Measurements from ENCODE around the gene DOCK4. TPM values are rescaled to one million over a fixed set of nuclear protein-coding genes. Genes with fewer than 3 reads are reported as not detected.

DOCK4 gene
- total RNA-seq, 1 donor from 2014 or later: 0.73 TPM

DNA sequence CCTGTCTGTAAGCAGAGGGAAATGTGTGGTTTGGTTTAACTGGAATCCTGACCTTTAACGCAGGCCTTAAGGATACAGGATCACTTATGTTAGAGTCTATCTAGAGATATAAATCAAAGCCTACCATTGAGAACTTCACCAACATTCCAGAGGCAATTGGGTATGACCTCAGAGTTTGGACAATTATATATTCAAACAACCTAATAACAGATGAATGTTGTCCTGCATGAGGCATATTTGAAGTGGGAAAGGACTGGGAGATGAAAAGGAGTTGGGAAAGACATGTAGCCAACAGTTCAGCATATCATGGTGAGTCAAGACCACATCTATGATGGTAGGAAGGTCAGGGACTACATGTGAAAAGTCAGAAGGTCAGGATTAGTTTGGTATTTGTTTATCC is 274.2 kb downstream of the DOCK4 start:
- Mint-ChIP-seq H3K4me3 (no peak overlapping the region), H3K9me3 (no peaks in the 10 kb centered on the region), H3K27me3 (no peaks in the 10 kb centered on the region), H3K27ac (no peak overlapping the region), H3K4me1 (no peaks in the 10 kb centered on the region), H3K36me3 (ENCODE audit: low read depth) (no peaks in the 10 kb centered on the region)
- no peak for DNase-seq
- POLR2A ChIA-PET: no interaction called here
- TF ChIP-seq, protein P1, sequence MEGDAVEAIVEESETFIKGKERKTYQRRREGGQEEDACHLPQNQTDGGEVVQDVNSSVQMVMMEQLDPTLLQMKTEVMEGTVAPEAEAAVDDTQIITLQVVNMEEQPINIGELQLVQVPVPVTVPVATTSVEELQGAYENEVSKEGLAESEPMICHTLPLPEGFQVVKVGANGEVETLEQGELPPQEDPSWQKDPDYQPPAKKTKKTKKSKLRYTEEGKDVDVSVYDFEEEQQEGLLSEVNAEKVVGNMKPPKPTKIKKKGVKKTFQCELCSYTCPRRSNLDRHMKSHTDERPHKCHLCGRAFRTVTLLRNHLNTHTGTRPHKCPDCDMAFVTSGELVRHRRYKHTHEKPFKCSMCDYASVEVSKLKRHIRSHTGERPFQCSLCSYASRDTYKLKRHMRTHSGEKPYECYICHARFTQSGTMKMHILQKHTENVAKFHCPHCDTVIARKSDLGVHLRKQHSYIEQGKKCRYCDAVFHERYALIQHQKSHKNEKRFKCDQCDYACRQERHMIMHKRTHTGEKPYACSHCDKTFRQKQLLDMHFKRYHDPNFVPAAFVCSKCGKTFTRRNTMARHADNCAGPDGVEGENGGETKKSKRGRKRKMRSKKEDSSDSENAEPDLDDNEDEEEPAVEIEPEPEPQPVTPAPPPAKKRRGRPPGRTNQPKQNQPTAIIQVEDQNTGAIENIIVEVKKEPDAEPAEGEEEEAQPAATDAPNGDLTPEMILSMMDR (IDR thresholded peaks at IDR 0.05): no peak
- ATAC-seq (ENCODE audit: low read depth): no peak
- CTCF ChIA-PET: no interaction called here
- intact Hi-C loops (cut with micrococcal nuclease): no loop called here

DNA sequence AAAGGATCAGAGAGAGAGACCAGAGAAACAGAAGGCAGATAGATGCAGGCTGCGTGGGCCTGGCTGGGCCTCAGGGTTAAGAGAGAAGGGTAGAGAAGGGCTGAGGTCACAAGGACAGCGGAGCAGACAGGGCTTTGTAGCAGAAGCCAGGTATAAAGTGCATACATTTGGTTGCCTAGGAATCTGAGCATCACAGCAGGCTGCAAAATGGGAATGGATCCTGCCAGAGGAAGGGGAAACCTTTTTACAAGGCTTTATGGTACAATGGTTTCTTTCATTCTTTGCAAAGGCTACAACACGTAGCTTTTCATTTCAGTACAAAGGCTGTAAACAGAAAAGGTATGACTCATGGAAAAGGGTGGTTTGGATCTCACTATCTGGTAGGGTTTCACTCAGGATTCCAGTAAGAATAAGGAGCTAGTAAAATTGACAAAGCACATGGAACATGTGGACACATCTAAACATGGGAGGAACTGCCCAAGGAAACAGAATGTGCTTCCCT is 275.1 kb downstream of the DOCK4 start:
- DNase-seq: no peak
- Mint-ChIP-seq H3K4me1 (no peaks in the 10 kb centered on the region), H3K27me3 (no peaks in the 10 kb centered on the region), H3K9me3 (no peaks in the 10 kb centered on the region), H3K4me3 (no peak overlapping the region), H3K27ac (no peak overlapping the region), H3K36me3 (ENCODE audit: low read depth) (no peaks in the 10 kb centered on the region)
- ATAC-seq (ENCODE audit: low read depth): no peak
- TF ChIP-seq, protein P1 (IDR thresholded peaks at IDR 0.05): no peak
- CTCF ChIA-PET: no interaction called here
- intact Hi-C loops (cut with micrococcal nuclease): no loop called here
- POLR2A ChIA-PET: no interaction called here

DNA sequence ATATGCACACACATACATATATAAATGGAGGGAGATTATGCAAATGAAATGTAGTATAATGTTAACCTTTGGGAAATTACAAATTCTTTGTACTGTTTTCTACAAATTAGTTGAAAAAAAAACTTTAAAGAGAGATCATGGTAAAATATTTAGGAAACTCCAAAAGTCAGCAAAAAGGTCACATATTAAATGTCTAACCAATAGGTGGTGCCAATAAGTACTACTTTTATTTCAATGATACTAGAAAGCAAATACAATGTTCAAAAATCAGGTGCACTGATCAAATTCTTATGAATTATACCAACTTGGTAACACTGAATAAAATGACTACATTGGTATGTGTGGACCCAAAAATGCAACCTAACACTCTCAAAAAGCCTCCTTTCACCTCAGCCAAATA is 276.9 kb downstream of the DOCK4 start:
- H3K9me3 Mint-ChIP-seq: no peaks in the 10 kb centered on the region
- DNase-seq: no peak

DNA sequence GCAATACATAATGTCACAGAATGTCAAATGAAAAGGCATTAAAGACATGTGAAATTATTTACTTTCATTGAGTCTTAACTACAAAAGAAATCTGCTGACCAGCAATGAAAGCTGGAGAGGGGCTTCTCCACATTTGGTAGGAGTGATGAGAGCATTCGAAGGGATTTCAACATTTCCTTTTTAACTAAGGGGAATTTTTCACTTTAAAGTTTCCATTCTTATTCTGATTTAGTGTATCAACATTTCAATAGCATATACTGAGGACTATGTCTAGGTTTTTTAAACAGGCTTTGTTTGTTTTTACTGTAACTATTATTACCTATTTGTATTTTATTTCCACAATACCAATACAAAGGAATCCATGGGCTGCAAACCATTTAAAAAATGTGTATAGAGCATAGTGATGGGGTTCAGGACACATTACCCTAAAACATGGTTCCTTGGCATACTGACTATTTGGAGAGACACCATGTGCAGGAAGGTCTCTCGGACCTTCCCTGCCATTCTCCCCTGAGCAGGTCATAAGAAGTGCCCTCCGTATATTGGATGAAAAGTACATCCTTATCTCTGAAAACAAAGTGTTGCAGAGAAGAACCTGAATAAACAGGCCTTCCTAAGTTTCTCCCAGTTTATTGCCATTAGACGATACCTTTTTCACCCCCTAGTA is 278.7 kb downstream of the DOCK4 start:
- Mint-ChIP-seq H3K27ac (no peak overlapping the region), H3K27me3 (no peaks in the 10 kb centered on the region), H3K36me3 (ENCODE audit: low read depth) (no peaks in the 10 kb centered on the region), H3K4me3 (no peak overlapping the region), H3K4me1 (no peaks in the 10 kb centered on the region), H3K9me3 (no peaks in the 10 kb centered on the region)
- POLR2A ChIA-PET: no interaction called here
- CTCF ChIA-PET: no interaction called here
- DNase-seq (no peak), ATAC-seq (ENCODE audit: low read depth) (no peak)
- TF ChIP-seq, protein P1 (IDR thresholded peaks at IDR 0.05): no peak
- intact Hi-C loops (cut with micrococcal nuclease): no loop called here

More for the DNA sequence above, 276.9 kb downstream of the DOCK4 start:
- H3K4me3 Mint-ChIP-seq: no peak overlapping the region
- CTCF ChIA-PET: no interaction called here
- TF ChIP-seq, protein P1 (IDR thresholded peaks at IDR 0.05): no peak
- intact Hi-C loops (cut with micrococcal nuclease): no loop called here
- H3K27ac Mint-ChIP-seq: no peak overlapping the region
- H3K4me1 Mint-ChIP-seq: no peaks in the 10 kb centered on the region
- POLR2A ChIA-PET: no interaction called here
- ATAC-seq (ENCODE audit: low read depth): no peak
- no peaks in the 10 kb centered on the region for H3K36me3 Mint-ChIP-seq (ENCODE audit: low read depth)
- H3K27me3 Mint-ChIP-seq: no peaks in the 10 kb centered on the region

DNA sequence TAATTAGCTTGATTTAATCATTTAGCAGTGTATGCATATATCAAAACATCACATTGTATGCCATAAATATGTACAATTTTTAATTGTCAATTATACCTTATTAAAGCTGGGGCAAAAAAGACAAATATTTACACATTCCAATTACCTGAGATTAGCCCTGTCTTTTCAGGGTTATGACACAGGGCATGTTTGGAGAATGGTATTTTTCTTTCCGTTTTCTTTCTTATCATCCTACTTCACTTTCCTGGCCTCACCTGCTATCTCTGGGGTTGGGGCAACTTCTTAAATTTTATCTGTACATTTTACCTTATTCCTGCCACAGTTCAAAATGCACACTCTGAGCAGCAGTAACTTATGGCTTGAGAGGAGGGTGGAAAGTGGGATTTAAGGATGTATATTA is 285.9 kb downstream of the DOCK4 start:
- ChIA-PET POLR2A (no interaction called here), CTCF (no interaction called here)
- no peak overlapping the region for H3K4me3 Mint-ChIP-seq
- DNase-seq (no peak), ATAC-seq (ENCODE audit: low read depth) (no peak)
- intact Hi-C loops (cut with micrococcal nuclease): no loop called here
- TF ChIP-seq, protein P1 (IDR thresholded peaks at IDR 0.05): no peak
- no peaks in the 10 kb centered on the region for H3K36me3 Mint-ChIP-seq (ENCODE audit: low read depth)
- H3K27me3 Mint-ChIP-seq: no peaks in the 10 kb centered on the region
- no peaks in the 10 kb centered on the region for H3K9me3 Mint-ChIP-seq
- no peak overlapping the region for H3K27ac Mint-ChIP-seq
- no peaks in the 10 kb centered on the region for H3K4me1 Mint-ChIP-seq
